GM21515 (cell line): ENCODE results near the gene ENPEP.
"Not testable (repeated sequence)": the region's sequence is repeated elsewhere in the genome, so short reads cannot be mapped to it uniquely, and the experiment has no call there.

ENCODE experiments used
- ATAC-seq: cut with Tn5 transposase; IDR thresholded peaks from one replicate; pipeline ENCODE4 v1.9.1; 2021; ENCODE audit not compliant: unreplicated experiment

Gene ENPEP

DNA sequence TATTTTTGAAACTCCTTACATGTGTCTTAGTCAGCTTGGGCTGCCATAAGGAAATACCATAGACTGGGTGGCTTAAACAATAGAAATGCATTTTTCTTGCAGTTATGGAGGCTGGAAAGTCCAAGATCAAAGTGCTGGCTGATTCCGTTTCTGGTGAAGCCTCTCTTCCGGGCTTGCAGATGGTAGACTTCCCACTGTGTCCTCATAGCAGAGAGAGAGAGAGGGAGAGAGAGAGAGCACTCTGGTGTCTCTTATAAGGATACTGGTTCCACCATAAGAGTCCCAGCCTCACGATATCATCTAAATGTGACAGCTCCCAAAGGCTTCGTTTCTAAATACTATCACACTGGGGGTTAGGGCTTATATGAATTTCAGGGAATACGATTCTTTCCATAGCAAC is 39.7 kb downstream of the ENPEP start:
- peak; percentile 13 for ATAC-seq

DNA sequence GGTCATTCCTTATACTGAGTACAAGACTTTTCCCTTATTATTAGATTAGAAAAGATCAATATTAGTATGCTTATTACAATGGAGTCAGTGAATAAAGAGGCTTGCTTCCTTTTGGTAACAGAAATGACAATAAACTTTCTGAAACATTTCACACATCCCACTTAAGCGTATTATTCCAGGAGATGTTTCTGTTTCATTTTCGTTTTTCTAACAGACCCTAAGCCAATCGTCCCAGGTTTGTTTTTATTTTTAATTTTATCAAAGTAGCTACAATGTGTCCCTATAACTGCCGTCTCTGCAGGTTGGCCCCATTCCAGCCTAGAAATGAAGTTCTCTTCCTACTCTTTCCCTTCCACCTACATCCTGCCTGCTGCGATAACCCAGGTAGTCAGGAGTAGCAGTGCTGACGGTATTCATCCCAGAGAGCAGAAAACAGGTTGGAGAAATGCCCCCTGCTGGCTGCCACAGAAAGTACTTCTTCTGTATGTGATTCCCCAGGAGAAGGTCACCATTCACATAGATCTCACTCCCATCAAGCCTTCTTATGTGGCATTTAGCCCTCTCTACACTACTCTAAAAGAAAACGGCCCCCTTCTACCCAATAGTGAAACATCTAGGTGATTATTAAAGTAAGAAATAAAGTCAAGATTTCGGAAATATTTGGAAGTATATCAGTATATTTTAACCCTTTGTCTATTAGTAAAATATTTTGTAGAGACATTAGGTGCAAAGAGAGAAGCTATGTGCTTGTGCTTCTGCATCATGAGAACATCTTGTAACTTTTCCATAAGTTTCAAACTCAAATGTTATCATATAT is 40.4 kb downstream of the ENPEP start:
- peak; percentile 90 for ATAC-seq

GRCh38 chr4:110518889-110519490 is 43.0 kb downstream of the ENPEP start:
- ATAC-seq = no peak

- no peak for ATAC-seq
Observed at GRCh38 chr4:110520886-110521285, 44.9 kb downstream of the ENPEP start.

GRCh38 chr4:110526589-110526988 is 50.6 kb downstream of the ENPEP start:
- no peak for ATAC-seq

DNA sequence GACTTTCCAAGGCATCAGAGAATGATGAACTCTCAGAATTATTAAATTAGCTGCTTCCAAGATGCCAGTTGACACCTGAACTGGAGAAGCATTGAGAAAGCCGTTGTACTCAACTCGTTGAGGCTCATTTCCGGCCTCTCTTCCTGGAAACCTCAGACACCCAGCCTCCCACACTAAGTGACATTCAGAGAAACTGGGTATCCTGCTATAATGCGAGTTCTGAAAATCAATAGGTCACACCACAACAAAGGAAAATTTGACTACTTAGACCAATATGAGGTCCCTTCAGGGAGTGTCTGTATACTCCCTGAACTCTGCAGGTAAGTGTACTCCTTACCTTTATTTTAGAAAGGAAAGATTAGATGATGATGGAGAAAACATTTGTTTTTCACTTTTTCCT is 51.2 kb downstream of the ENPEP start:
- ATAC-seq = no peak

- no peak for ATAC-seq
Observed at GRCh38 chr4:110532901-110533589, 57.1 kb downstream of the ENPEP start.

DNA sequence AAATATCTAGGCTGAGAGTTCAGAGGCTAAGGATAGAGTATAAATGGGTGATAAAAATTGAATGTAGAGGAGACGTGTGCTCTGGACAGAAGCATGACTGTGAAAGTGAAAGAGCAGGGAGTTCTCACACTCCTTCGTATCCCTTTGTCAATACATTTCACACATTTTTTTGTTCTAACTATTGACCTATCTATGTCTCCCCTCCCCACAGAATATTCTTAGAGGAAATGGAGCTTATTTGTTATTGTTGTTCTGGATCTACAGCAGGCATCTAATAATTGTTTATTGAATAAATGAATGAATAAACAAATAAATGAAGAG is 57.6 kb downstream of the ENPEP start:
- no peak for ATAC-seq

GRCh38 chr4:110533940-110534339 is 58.0 kb downstream of the ENPEP start:
- no peak for ATAC-seq

DNA sequence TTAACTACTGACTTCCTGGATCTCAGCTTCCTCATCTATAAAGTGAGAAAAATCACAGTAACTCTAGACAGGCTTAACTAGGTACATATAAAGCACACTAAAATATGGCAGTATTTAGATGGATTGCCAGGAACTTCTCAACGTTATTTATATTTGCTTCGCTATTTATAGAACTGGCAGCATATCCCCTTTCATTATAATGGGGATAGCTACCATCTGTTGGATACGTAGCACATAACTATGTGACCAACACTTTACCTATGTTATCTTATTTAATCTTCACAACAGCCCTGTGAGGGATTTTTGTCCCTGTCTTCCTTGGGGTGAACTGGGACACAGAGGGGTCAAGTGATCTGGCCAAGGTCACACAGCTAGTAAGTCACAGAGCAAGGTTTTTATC is 64.6 kb downstream of the ENPEP start:
- no peak for ATAC-seq

DNA sequence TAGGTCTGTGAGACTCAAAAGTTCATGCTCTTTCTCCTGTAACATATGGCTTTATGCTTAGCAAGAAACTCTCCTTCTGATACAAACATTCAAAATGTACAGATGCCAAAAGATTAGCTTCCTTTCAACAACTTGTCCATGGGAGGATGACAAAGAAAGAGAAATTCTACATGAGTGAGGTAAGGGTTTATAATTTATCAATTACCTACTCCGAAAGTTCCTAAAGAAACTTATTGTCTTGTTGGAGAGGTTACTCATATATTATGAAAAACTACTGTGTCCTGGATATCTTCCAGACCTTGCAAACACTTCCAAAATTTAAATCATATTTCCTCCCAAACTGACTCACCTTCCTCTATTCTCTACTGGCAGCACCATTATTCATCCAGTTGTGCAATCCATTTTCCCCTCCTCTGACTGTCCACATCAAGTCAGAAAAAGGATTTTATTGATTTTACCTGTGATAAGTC is 65.1 kb downstream of the ENPEP start:
- ATAC-seq = no peak

DNA sequence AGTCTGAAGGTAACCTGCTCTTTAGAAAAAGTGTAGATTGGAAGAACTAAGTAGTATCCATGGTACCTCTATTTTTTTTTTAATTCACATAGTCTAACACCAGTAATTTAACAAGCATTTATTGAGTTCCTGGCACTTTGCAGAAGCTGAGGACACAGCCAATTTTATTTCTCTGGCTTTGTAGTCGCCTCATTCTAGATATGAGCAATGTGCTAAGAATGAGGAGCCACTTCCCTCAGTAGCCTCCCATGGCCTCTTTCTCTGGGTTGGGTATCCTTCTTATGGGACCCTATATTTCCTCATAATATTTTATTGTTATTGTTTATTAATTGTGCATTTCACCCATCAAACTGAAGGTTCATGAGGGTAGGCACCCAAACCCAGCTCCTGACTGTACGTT is 67.6 kb downstream of the ENPEP start:
- no peak for ATAC-seq

GRCh38 chr4:110544594-110544993 is 68.6 kb downstream of the ENPEP start:
- ATAC-seq = peak; percentile 70

DNA sequence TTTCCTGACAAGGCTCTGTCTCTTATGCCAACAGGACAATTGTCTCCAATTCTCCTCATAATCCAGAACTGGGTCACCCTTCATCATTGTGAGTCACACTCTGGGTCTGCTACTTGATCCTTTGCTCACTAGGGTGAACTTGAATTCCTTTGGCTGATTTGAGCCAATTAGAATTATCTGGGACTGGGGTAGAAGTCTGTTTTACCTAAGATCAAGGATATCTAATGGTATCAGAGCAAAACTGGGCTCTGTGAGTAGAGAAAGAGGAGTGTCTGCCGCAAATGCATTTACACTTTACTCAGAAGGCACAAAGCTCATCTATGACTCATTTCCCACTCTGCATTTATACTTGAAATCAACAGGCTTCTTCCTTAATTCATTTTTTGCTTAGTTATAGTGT is 74.3 kb downstream of the ENPEP start:
- no peak for ATAC-seq

GRCh38 chr4:110553197-110553596 is 77.2 kb downstream of the ENPEP start:
- ATAC-seq = no peak

GRCh38 chr4:110567214-110567613 is 91.3 kb downstream of the ENPEP start:
- ATAC-seq = no peak

DNA sequence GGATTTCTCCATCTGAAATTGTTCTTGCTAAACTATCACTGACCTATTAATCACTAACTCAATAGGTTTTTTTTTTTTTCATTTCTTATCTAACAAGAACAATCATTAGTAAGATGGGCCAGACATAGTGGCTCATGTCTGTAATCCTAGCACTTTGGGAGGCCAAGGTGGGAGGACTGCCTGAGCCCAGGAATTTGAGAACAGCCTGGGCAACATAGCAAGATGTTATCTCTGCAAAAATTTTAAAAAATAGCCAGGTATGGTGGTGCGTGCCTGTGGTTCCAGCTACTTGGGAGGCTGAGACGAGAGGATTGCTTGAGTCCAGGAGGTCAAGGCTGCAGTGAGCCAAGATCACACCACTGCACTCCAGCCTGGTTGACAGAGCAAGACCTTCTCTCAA is 100.7 kb downstream of the ENPEP start:
- not testable (repeated sequence) for ATAC-seq

DNA sequence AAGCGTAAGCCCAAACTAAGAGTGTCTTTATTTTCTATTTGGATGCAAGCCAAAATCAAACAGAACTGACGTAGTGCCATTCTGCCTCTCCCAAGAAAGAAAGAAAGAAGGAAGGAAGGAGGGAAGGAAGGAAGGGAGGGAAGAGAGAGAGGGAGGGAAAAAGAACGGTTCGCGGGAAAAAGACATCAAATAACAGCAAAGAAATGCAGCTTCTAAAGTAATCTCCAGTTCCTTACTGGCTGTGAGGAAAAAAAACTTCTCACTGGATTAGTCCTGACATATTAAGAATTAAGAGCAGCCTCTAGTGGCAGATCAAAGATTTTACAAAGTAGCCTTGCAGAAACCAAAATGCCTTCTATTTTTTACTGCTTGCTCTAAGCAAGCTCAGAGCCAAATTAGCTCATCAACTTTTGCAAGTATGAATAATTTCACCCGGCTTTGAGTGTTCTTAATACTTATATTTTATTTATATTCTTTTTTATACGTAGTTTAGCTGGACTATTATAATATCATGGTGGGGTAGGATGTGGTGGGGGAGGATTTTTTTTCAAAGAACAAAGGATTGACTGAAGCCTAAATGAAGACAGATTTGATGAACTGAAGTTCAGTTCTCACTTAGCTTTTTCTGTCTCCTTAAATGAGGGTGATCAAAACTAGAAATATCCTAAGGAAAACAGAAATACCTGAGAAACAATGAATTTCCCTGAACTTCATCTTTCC is 110.3 kb downstream of the ENPEP start:
- no peak for ATAC-seq

DNA sequence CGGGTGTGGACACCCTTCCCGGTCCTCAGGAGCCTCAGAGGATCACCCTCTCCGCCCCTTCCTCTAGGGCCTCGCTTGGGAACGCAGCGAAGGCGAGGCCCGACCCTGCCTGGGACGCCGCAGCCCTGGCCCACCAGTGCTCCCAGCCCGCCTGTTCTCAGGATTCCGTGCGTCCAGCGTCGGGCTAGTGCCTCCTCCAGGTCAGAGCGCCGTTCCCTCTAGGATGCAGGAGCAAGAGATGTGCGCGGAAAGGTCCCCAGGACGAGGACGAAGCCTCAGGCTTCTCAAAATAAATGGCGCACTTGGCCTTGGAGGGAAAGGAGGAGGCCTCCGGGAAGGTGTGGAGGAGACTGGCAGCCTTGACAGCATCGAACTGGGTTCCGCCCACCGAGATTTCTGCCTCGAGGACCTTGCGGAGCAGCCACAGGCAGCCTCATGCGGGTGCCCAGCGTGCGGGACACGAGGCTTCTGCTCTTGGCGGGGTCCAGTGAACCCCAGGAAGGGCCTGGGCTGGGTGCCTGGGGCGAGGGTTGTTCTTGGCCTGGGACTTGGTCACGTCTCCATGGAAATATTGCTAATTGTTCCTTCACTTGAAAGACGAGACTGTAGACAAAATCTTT is 111.8 kb downstream of the ENPEP start:
- no peak for ATAC-seq

DNA sequence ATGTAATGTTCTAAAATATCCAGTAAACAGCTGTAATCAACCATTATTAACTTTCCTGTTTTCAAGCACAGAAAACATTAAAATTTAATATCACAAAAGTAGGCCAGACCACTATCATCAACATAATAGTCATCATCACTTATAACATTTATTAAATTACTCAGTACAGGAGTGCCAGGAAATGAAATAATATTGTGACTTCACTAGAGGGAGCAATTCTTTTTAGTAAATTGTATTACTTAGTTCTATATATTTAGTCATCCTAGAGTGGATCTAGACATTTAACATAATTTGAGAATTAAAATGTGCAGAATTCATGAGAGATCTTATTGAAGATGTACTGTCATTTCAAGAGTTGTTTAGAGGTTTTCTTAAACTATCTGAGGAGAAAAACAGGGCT is 113.3 kb downstream of the ENPEP start:
- ATAC-seq = no peak

GRCh38 chr4:110595583-110595982 is 119.6 kb downstream of the ENPEP start:
- ATAC-seq = no peak
